HCT116 (cell line): Measurements from ENCODE around the gene CIZ1. TPM values are rescaled to one million over a fixed set of nuclear protein-coding genes. Genes with fewer than 3 reads are reported as not detected.

Experiments
- ATAC-seq: fragments of 200-7000 bp; cut with Tn5 transposase; 2 replicates; pipeline ENCODE4 v1.9.1; 2020; ENCODE audit warnings: mild to moderate bottlenecking, moderate library complexity
- BruUV-seq: library from RNA; stranded (reverse); fragments of 400-500 nt; replicated peaks from 2 replicates; lab custom pipeline; 2021; lab: Mats Ljungman, UMichigan
- CTCF ChIA-PET: fragments of 300-600 bp; sonication (Branson Sonifier 250); formaldehyde crosslinking; loops from one replicate; lab custom pipeline; 2021; ENCODE audit warnings: antibody characterized with exemption; lab: Charles Lee
- POLR2A ChIA-PET: fragments of 300-600, 350-600 bp; sonication (Branson Sonifier 250); formaldehyde crosslinking; loops from one replicate; lab custom pipeline; 2021; ENCODE audit warnings: antibody characterized with exemption; lab: Charles Lee
- RAD21 ChIA-PET, 2 experiments: fragments of 300-600 bp; sonication (Branson Sonifier 250); formaldehyde crosslinking; loops; one replicate each; lab custom pipeline; 2023; ENCODE audit warnings: low total read pairs in 2 of 2; ENCODE audit not compliant: uncharacterized antibody in 2 of 2, unreplicated experiment in 2 of 2, low non-redundant PET in 1 of 2; lab: Charles Lee
- DNase-seq: peaks from one replicate; pipeline ENCODE4 v3.0.0-alpha.2; 2010; ENCODE audit warnings: low read depth, low spot score
- H2AFZ ChIP-seq: fragments of 200-600 bp; shearing (Covaris generic), sonication (generic); 2 replicates; pipeline ENCODE4 v1.6.1; 2017; ENCODE audit warnings: low read depth, mixed run types, mixed read lengths, antibody characterized with exemption, low read length; ENCODE audit not compliant: poor library complexity, severe bottlenecking
- H3K27ac ChIP-seq: 2 replicates; pipeline ENCODE4 v1.5.1; 2012; ENCODE audit warnings: low read depth, low read length
- H3K27me3 ChIP-seq: fragments of 200-600 bp; sonication (generic); 2 replicates; pipeline ENCODE4 v1.6.1; 2016; ENCODE audit warnings: mixed run types, low read length, mixed read lengths; ENCODE audit not compliant: insufficient read depth
- H3K36me3 ChIP-seq, 2 experiments: fragments of 200-500 bp in 1 of 2; fragments of 200-600 bp in 1 of 2; sonication (Bioruptor generic) in 1 of 2; sonication (generic) in 1 of 2; 2 replicates each; pipeline versions ENCODE4 v1.5.1 to v1.6.1; 2014 to 2016; ENCODE audit warnings: low read length in 2 of 2, inconsistent platforms in 1 of 2, mixed read lengths in 1 of 2, mixed run types in 1 of 2; ENCODE audit not compliant: insufficient read depth in 2 of 2, control insufficient read depth in 1 of 2
- H3K4me1 ChIP-seq, 2 experiments: fragments of 200-600 bp in 1 of 2; sonication (generic) in 1 of 2; 2 replicates each; pipeline versions ENCODE4 v1.5.1 to v1.6.1; 2012 to 2017; ENCODE audit warnings: low read length in 2 of 2, inconsistent platforms in 1 of 2, mild to moderate bottlenecking in 1 of 2, mixed read lengths in 1 of 2, mixed run types in 1 of 2, moderate library complexity in 1 of 2; ENCODE audit not compliant: insufficient read depth in 2 of 2, control insufficient read depth in 1 of 2
- H3K4me2 ChIP-seq: fragments of 200-600 bp; sonication (generic); 2 replicates; pipeline ENCODE4 v1.6.1; 2017; ENCODE audit warnings: mixed run types, low read length, mixed read lengths
- H3K4me3 ChIP-seq, 2 experiments: fragments of 200-600 bp in 1 of 2; sonication (generic) in 1 of 2; replicated peaks in 1 of 2; 2 replicates each; pipeline ENCODE4 v1.5.1; 2011 to 2016; ENCODE audit warnings: low read length in 2 of 2, control low read depth in 1 of 2, low read depth in 1 of 2, mild to moderate bottlenecking in 1 of 2, mixed read lengths in 1 of 2, mixed run types in 1 of 2
- H3K79me2 ChIP-seq: fragments of 200-600 bp; sonication (generic); 2 replicates; pipeline ENCODE4 v1.6.1; 2017; ENCODE audit warnings: mild to moderate bottlenecking, mixed run types, low read length, moderate library complexity, mixed read lengths; ENCODE audit not compliant: insufficient read depth
- H3K9ac ChIP-seq: fragments of 200-600 bp; sonication (generic); 2 replicates; pipeline ENCODE4 v1.6.1; 2016; ENCODE audit warnings: low read length, mixed read lengths
- H3K9me2 ChIP-seq: fragments of 200-600 bp; sonication (generic), shearing (Covaris generic); 2 replicates; pipeline ENCODE4 v1.6.1; 2017; ENCODE audit warnings: mixed run types, mild to moderate bottlenecking, moderate library complexity; ENCODE audit not compliant: insufficient read depth
- H3K9me3 ChIP-seq, 2 experiments: fragments of 200-500 bp in 1 of 2; fragments of 200-600 bp in 1 of 2; sonication (Bioruptor generic) in 1 of 2; sonication (generic) in 1 of 2; 2 replicates each; pipeline ENCODE4 v1.6.1; 2014 to 2017; ENCODE audit warnings: low read length in 2 of 2, mixed read lengths in 2 of 2, inconsistent platforms in 1 of 2, low read depth in 1 of 2, mild to moderate bottlenecking in 1 of 2, mixed run types in 1 of 2, moderate library complexity in 1 of 2; ENCODE audit not compliant: control insufficient read depth in 1 of 2, insufficient read depth in 1 of 2
- H4K20me1 ChIP-seq: fragments of 200-600 bp; sonication (generic), shearing (Covaris generic); 2 replicates; pipeline ENCODE4 v1.6.1; 2017; ENCODE audit warnings: mixed run types, mild to moderate bottlenecking, moderate library complexity; ENCODE audit not compliant: insufficient read depth
- CEBPB ChIP-seq: IDR thresholded peaks from 2 replicates; pipeline ENCODE4 v1.6.1; 2012; ENCODE audit warnings: low read depth
- CTCF ChIP-seq, 3 experiments: fragments of 200-600 bp in 1 of 3; sonication (generic) in 1 of 3; IDR thresholded peaks in 2 of 3; conservative IDR thresholded peaks in 1 of 3; 2 replicates each; pipeline ENCODE4 v1.5.1; 2012 to 2017; ENCODE audit warnings: low read depth in 2 of 3, low read length in 2 of 3, antibody characterized with exemption in 1 of 3, borderline replicate concordance in 1 of 3, control low read depth in 1 of 3, mild to moderate bottlenecking in 1 of 3, mixed read lengths in 1 of 3, mixed run types in 1 of 3, moderate library complexity in 1 of 3; ENCODE audit not compliant: insufficient read depth in 1 of 3
- EGR1 ChIP-seq: IDR thresholded peaks from 2 replicates; pipeline ENCODE4 v1.6.1; 2012; ENCODE audit warnings: low read depth
- ELF1 ChIP-seq: IDR thresholded peaks from 2 replicates; pipeline ENCODE4 v1.6.1; 2012; ENCODE audit warnings: low read depth, borderline replicate concordance
- EZH2 ChIP-seq: fragments of 200-600 bp; sonication (generic); IDR thresholded peaks from 2 replicates; pipeline ENCODE4 v1.6.1; 2017; ENCODE audit warnings: antibody characterized with exemption, mixed run types
- EZH2phosphoT487 ChIP-seq: fragments of 200-600 bp; IDR thresholded peaks from 2 replicates; pipeline ENCODE4 v1.6.1; 2018; ENCODE audit warnings: antibody characterized with exemption, borderline replicate concordance
- MAX ChIP-seq: IDR thresholded peaks from 2 replicates; pipeline ENCODE4 v1.6.1; 2012
- POLR2A ChIP-seq: IDR thresholded peaks from 2 replicates; pipeline ENCODE4 v1.7.0; 2011; ENCODE audit warnings: borderline replicate concordance; ENCODE audit not compliant: insufficient read depth, insufficient read length; ENCODE audit errors: extremely low read depth
- SIN3A ChIP-seq: IDR thresholded peaks from 2 replicates; pipeline ENCODE4 v1.6.1; 2012; ENCODE audit warnings: low read depth
- SRF ChIP-seq: IDR thresholded peaks from 2 replicates; pipeline ENCODE4 v1.6.1; 2012; ENCODE audit warnings: low read depth
- TCF7L2 ChIP-seq: IDR thresholded peaks from 2 replicates; pipeline ENCODE4 v1.7.0; 2011; ENCODE audit warnings: borderline replicate concordance, inconsistent platforms; ENCODE audit not compliant: insufficient read depth, insufficient read length; ENCODE audit errors: extremely low read depth
- YY1 ChIP-seq: IDR thresholded peaks from 2 replicates; pipeline ENCODE4 v1.6.1; 2011; ENCODE audit warnings: low read length, low read depth, moderate library complexity, mild to moderate bottlenecking; ENCODE audit not compliant: insufficient replicate concordance; ENCODE audit errors: extremely low read depth
- ZBTB33 ChIP-seq: IDR thresholded peaks from 2 replicates; pipeline ENCODE4 v1.6.1; 2011; ENCODE audit warnings: mild to moderate bottlenecking, low read length, moderate library complexity; ENCODE audit not compliant: insufficient replicate concordance; ENCODE audit errors: extremely low read depth
- ZFX ChIP-seq: fragments of 450-650 bp; IDR thresholded peaks from 2 replicates; pipeline ENCODE4 v1.6.1; 2017
- ZNF274 ChIP-seq: fragments of 200-500 bp; sonication (Bioruptor generic); IDR thresholded peaks from 2 replicates; pipeline ENCODE4 v1.6.1; 2014; ENCODE audit warnings: mild to moderate bottlenecking, low read depth, low read length, inconsistent platforms
- intact Hi-C: fragments of 100-400 bp; cut with micrococcal nuclease; formaldehyde crosslinking; loops from 2 replicates; pipeline ENCODE4 v1.10.0; 2022
- total RNA-seq: library from RNA; stranded (reverse); gene quantifications from one replicate; pipeline ENCODE4 v1.2.1, GENCODE V29; 2021; ENCODE audit not compliant: unreplicated experiment

Gene CIZ1
- total RNA-seq, 1 experiment from 2014 or later, result 144 TPM

- Histone ChIP-seq H3K9me2 (no peaks in the 10 kb centered on the region), H3K9ac (no peak overlapping the region), H3K27ac (no peak overlapping the region), H3K4me1 (peaks cover 0 to 13% of the 10 kb centered on the region in 2 experiments; a peak in 2 of 4 replicates), H3K9me3 (no peaks in the 10 kb centered on the region), H2AFZ (no peak overlapping the region), H3K4me2 (no peak overlapping the region), H3K27me3 (no peaks in the 10 kb centered on the region), H3K4me3 (no peak overlapping the region), H4K20me1 (no peaks in the 10 kb centered on the region), H3K36me3 (peaks cover 19 to 25% of the 10 kb centered on the region in 2 experiments; a peak in 3 of 4 replicates), H3K79me2 (peaks cover 13% of the 10 kb centered on the region)
- CTCF ChIA-PET, result no interaction called here
- RAD21 ChIA-PET, result no interaction called here
- TF ChIP-seq ZNF274, result no peak
- TF ChIP-seq CEBPB, result no peak
- TF ChIP-seq TCF7L2, result no peak
- TF ChIP-seq POLR2A, result no peak
- TF ChIP-seq ZFX, result no peak
- TF ChIP-seq EZH2, result no peak
- no TSS peak for BruUV-seq
- DNase-seq, result no peak
- intact Hi-C loops, result no loop called here
- no peak for ATAC-seq
- POLR2A ChIA-PET, result no interaction called here
Observed at GRCh38 chr9:128164307-128164885, 27.0 kb downstream of the CIZ1 start.

- peaks cover 0 to 17% of the 10 kb centered on the region in 2 experiments; a peak in 2 of 4 replicates for H3K4me1 ChIP-seq
- no peak for DNase-seq
- no peaks in the 10 kb centered on the region for H3K27me3 ChIP-seq
- ChIA-PET POLR2A (no interaction called here), CTCF (no interaction called here), RAD21 (no interaction called here)
- H3K4me2 ChIP-seq, result no peak overlapping the region
- intact Hi-C loops, result no loop called here
- H3K9ac ChIP-seq, result no peak overlapping the region
- H4K20me1 ChIP-seq, result no peaks in the 10 kb centered on the region
- ATAC-seq, result no peak
- no TSS peak for BruUV-seq
- H3K36me3 ChIP-seq, result peaks cover 15 to 22% of the 10 kb centered on the region in 2 experiments; a peak in 3 of 4 replicates
- H3K9me2 ChIP-seq, result no peaks in the 10 kb centered on the region
- peaks cover 13% of the 10 kb centered on the region for H3K79me2 ChIP-seq
- no peak overlapping the region for H2AFZ ChIP-seq
- H3K9me3 ChIP-seq, result no peaks in the 10 kb centered on the region
- H3K27ac ChIP-seq, result no peak overlapping the region
- H3K4me3 ChIP-seq, result no peak overlapping the region
- TF ChIP-seq EZH2phosphoT487, result no peak
- TF ChIP-seq SIN3A, result no peak
- TF ChIP-seq SRF, result no peak
- TF ChIP-seq EGR1, result no peak
- TF ChIP-seq CEBPB, result no peak
- TF ChIP-seq MAX, result no peak
- no peak for TF ChIP-seq YY1
- no peak for TF ChIP-seq ZFX
- TF ChIP-seq ELF1, result no peak
- no peak for TF ChIP-seq CTCF (IDR thresholded peaks at IDR 0.05 in 2 of 3, conservative IDR thresholded peaks at IDR 0.05 in 1 of 3; ENCODE audit: borderline replicate concordance in 1 of 3, insufficient read depth in 1 of 3, low read depth in 2 of 3, low read length in 2 of 3)
- no peak for TF ChIP-seq ZBTB33
Observed at GRCh38 chr9:128163523-128164306, 27.7 kb downstream of the CIZ1 start.
